ENCODE measurements around the gene GPHA2.

GPHA2 gene

GRCh38 chr11:64913171-64913727, 22.4 kb downstream of the GPHA2 start:
- in situ Hi-C loops (cut with MboI; ENCODE audit: low pct_unique_long_range_greater_than_20kb, low sequenced_read_pairs, unreplicated experiment): no loop called here
- no peak for DNase-seq (ENCODE audit: low spot score)
- no peak for TF ChIP-seq CTCF (IDR thresholded peaks at IDR 0.05; ENCODE audit: extremely low read depth, insufficient read depth, missing control alignments)

GRCh38 chr11:64911689-64912088, 24.0 kb downstream of the GPHA2 start:
- in situ Hi-C loops (cut with MboI; ENCODE audit: low pct_unique_long_range_greater_than_20kb, low sequenced_read_pairs, unreplicated experiment): no loop called here
- DNase-seq (ENCODE audit: low spot score): no peak
- no peak for TF ChIP-seq CTCF (IDR thresholded peaks at IDR 0.05; ENCODE audit: extremely low read depth, insufficient read depth, missing control alignments)

- in situ Hi-C loops (cut with MboI; ENCODE audit: low pct_unique_long_range_greater_than_20kb, low sequenced_read_pairs, unreplicated experiment): no loop called here
- TF ChIP-seq CTCF (IDR thresholded peaks at IDR 0.05; ENCODE audit: extremely low read depth, insufficient read depth, missing control alignments): no peak
Measured at GRCh38 chr11:64911142-64911541, 24.6 kb downstream of the GPHA2 start.

GRCh38 chr11:64910451-64911093, 25.1 kb downstream of the GPHA2 start:
- DNase-seq (ENCODE audit: low spot score): no peak
- in situ Hi-C loops (cut with MboI; ENCODE audit: low pct_unique_long_range_greater_than_20kb, low sequenced_read_pairs, unreplicated experiment): no loop called here
- no peak for TF ChIP-seq CTCF (IDR thresholded peaks at IDR 0.05; ENCODE audit: extremely low read depth, insufficient read depth, missing control alignments)

More at GRCh38 chr11:64911142-64911541, 24.6 kb downstream of the GPHA2 start:
- no peak for DNase-seq (ENCODE audit: low spot score)

GRCh38 chr11:64909653-64910343, 25.9 kb downstream of the GPHA2 start:
- DNase-seq (ENCODE audit: low spot score): no peak
- TF ChIP-seq CTCF (IDR thresholded peaks at IDR 0.05; ENCODE audit: extremely low read depth, insufficient read depth, missing control alignments): no peak
- in situ Hi-C loops (cut with MboI; ENCODE audit: low pct_unique_long_range_greater_than_20kb, low sequenced_read_pairs, unreplicated experiment): no loop called here

- no peak for DNase-seq (ENCODE audit: low spot score)
- TF ChIP-seq CTCF (IDR thresholded peaks at IDR 0.05; ENCODE audit: extremely low read depth, insufficient read depth, missing control alignments): no peak
- in situ Hi-C loops (cut with MboI; ENCODE audit: low pct_unique_long_range_greater_than_20kb, low sequenced_read_pairs, unreplicated experiment): no loop called here
Measured at GRCh38 chr11:64908766-64909165, 26.9 kb downstream of the GPHA2 start.
